SH-SY5Y (cell line): ENCODE measurements around the gene KIF20A.

Source experiments
- GATA2 ChIP-seq: IDR thresholded peaks from 2 replicates; pipeline ENCODE4 v1.6.1; 2011; ENCODE audit warnings: mild to moderate bottlenecking, low read depth, low read length
- GATA3 ChIP-seq: IDR thresholded peaks from 2 replicates; pipeline ENCODE4 v1.6.1; 2011; ENCODE audit warnings: low read depth, mild to moderate bottlenecking, low read length, moderate library complexity

- TF ChIP-seq GATA2 (no peak), GATA3 (no peak)
Measured at GRCh38 chr5:138180841-138181240, 1.9 kb downstream of the KIF20A start.
